Myocyte (in vitro differentiated cells): Measurements from ENCODE around the gene EFCC1. TPM values are rescaled to one million over a fixed set of nuclear protein-coding genes. Genes with fewer than 3 reads are reported as not detected.
"Not testable (repeated sequence)": the region's sequence is repeated elsewhere in the genome, so short reads cannot be mapped to it uniquely, and the experiment has no call there.

Source experiments
- DNase-seq: peaks from one replicate; pipeline ENCODE4 v3.0.0-alpha.2; 2012; ENCODE audit warnings: low read depth
- total RNA-seq: library from RNA; depleted of rRNA; stranded (reverse); fragments of >200 nt; gene quantifications from 2 replicates; pipeline ENCODE4 v1.2.3, GENCODE V29; 2014

EFCC1 gene
- total RNA-seq, 1 donor from 2014 or later = 1.6 TPM

DNA sequence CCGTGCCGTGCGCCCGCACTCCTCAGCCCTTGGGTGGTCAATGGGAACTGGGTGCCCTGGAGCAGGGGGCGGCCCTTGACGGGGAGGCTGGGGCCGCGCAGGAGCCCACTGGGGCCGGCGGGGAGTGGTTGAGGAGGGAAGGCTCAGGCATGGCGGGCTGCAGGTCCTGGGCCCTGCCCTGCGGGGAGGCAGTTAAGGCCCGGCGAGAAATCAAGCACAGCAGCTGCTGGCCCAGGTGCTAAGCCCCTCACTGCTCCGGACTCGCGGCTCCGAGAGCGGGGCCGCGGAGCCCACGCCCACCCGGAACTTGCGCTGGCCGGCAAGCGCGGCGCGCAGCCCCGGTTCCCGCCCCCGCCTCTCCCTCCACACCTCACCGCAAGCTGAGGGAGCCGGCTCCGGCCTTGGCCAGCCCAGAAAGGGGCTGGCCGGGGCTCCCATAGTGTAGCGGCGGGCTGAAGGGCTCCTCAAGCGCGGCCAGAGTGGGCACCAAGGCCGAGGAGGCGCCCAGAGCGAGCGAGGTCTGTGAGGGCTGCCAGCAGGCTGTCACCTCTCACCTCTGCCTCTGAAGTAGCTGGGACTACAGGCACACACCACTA, 67.3 kb downstream of the EFCC1 start:
- no peak for DNase-seq

DNA sequence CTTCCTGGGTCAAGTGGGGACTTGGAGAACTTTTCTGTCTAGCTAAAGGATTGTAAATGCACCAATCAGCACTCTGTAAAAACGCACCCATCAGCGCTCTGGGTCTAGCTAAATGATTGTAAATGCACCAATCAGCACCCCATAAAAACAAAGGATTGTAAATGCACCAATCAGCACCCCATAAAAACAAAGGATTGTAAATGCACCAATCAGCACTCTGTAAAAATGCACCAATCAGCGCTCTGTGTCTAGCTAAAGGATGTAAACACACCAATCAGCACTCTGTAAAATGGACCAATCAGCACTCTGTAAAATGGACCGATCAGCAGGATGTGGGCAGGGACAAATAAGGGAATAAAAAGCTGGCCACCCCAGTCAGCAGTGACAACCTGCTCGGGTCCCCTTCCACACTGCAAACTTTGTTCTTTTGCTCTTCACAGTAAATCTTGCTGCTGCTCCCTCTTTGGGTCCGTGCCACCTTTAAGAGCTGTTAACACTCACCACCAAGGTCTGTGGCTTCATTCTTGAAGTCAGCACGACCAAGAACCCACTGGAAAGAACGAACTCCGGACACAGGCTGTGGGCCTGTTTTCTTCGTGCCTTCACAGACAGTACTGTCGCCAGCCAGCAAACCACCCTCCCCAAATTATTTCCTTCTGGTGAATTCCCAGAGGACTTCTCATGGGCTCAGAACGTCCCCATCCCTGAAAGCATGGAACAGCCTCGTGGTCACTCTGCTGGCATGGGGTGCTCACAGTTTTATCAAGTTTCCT, 68.4 kb downstream of the EFCC1 start:
- not testable (repeated sequence) for DNase-seq

DNA sequence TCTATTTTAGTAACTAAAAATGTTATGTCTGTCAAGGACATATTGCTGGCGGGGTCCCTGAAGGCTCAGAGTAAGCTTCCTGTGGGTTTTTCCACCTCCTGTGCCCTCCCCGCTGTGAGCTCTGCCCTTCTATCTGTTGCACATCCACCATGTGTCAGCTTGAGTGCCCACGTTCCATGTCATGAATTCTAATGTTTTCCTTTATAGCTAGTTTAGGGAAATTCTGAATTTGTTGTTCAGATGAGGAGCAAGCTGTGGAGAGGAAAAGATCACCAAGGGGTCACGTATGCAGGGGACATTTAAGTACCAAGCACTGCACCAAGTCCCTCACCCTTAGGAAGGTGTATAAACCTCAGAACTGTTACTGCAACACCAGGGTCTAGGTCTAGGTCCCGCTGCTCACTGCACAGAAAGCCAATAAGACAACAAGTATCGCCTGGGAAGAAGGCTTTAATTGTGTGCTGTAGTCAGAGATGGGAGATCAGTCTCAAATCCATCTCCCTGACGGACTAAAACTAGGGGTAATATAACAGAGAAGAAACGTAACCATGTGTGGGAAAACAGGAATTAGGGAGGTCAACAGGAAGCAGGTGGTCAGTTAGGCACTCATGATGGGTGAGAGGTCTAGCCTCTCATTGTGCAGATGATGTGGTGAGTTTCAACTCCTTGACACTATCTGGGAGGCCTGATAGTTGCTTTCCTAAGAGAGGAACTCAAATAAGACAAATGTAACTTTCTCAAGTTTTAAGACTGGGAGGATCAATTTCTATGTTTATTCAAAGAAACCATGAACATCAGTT, 69.2 kb downstream of the EFCC1 start:
- no peak for DNase-seq

DNA sequence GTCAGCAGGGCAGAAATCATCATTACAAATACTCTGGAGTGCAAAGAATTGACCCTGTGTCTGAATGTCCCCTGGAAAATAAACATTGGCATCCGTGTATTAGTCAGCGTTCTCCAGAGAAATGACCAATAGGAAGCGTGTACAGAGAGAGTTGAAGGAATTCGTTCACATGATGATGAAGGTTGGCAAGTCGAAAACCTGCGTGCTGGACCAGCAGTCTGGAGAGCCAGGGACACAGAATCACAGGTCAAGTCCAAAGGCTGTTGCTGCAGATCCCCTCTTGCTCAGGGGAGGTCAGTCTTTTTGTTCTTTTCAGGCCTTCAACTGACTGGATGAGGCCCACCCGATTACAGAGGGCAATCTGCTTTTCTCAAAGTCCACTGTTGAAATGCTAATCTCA, 76.1 kb downstream of the EFCC1 start:
- no peak for DNase-seq

DNA sequence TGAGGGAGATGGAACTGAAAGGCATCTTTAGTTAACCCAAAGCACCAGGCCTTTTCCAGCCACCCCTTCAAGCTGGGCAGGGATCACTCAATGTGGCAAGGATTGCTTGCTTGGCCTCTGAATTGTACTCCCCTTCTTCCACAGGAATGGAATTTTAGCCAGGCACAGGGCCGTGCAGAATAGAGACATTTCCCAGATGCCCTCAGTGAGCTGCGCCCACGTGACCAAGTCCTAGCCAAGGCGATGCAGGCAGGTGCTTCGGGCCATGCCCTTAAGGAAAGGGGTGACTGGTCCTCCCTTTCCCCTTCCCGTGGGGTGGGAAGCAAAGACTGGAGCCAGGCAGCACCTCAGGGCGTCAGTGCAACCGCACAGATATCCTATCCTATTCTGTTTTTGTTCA, 77.4 kb downstream of the EFCC1 start:
- no peak for DNase-seq

DNA sequence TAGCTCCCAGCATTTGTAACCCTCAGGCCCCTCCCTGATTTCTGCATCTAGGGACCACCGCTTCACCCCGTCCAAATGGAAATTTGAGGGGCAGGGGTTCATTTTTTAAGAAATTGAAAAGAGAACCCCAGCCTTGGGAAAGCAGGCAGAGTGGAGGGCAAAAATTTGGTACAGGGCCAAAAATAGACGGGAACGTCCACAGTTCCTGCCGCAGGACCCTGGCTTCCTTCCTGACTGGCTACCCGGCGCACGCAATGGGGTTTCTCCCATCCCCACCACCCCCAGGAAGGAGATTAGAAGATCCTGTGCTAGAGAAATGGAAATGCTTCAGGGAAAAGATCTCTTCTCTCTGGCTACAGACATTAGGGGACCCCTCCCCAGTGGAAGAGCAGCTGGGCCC, 80.4 kb downstream of the EFCC1 start:
- DNase-seq = no peak

DNA sequence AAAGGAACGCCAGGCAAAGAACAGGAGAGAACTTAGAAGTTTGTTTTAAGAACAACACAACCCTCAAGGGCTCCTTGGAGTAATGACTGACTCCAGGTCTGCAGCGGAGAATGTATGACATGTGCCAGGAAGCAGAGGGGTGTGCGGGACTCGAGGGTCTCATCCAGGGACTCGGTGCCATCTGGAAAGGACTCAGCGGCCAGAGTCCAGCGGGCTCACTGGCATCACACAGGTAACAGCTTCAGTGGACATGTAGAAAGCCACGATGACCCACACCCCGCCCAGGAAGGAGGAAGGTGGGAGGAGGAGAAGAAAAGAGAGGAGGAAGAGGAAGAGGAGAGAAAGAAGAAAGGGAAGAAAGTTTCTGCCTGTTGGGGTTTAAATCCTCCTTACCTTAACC, 80.9 kb downstream of the EFCC1 start:
- DNase-seq = no peak

DNA sequence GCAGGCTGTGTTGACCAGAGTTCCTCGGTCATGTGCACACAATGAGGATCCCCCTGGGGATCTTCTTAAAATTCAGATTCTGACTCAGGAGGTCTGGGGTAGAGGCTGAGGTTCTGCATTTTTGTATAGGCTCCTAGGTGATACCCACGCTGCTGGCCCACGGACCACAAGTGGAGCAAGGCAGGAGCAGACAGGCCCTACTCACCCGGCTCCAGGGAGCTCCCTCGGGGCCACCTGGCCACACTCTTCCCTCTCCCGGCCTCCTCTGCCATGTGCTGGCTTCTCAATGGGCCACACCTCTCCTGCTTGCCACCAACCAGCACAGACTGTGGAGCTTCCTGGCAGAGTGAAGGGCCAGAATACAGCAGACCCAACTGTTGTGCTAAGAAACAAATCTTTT, 83.4 kb downstream of the EFCC1 start:
- no peak for DNase-seq

DNA sequence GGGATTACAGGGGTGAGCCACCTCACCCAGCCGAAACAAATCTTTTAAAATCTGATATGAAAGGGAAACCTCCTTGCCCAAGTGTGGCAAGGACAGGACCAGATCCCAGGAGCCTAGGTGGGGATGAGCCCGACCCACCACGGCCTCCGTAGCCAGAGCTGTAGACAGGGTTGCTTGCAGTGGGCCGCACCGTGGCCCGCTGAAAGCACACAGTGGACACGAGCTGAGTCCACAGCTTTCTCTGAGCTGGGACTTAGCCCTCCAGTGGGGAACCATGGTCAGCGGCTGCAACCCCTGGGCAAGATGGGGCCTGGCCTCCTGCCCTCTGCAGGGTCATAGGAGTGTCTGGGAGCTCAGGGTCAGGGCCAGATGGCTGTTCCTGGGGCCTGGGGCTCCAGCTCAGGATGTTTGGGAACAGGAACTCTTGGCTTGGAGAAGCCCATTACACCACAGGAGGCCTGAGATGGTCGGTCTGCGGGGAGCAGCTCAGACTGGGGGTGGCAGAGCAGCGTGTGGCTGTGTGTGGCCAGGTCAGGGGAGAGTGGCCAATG, 84.1 kb downstream of the EFCC1 start:
- DNase-seq = no peak

DNA sequence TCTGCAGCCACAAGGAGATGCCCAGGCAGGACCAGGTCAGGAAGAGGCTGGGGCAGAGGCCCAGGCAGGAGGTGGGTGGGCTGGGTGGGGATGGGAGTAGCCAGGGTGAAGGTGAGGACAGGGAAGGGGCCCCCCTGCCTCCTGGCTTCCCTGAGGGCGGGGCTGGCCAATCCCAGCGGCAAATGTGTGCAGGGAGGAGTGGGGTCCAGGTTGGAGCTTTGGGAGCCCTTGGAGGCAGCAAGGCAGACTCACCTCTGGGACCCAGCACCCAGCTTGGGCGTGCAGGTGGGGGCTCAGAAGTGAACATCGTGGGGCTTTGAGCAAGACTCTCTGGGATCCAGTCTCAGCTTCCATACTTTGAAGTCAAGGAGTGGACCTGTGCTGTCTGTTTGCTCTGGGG, 84.7 kb downstream of the EFCC1 start:
- DNase-seq = no peak

DNA sequence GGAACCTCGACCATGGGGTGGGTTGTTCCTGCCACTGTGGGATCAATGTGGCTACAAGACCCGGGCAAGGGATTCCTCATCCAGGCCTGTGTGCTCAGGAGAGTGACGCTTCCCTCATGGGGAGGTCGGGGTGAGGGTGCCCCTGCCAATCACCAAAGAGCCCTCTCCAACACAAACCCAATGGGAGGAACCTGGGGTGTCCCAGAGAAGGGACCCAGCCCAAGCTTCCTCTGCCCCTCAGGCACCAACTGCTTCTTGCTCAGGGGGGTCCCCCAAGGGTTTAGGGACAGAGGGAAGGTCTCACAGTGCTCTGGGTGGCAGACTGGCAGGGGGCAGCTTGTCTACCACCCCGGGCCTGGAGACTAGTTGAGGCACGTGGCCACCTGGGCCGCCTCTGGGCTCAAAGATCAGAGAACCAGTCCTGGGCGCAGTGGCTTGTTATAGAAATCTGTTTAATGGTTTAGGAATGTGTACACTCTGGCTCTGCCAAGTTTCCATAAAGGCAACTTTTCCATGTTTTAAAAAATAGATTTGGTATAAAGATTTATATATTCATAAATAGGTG, 86.1 kb downstream of the EFCC1 start:
- no peak for DNase-seq

DNA sequence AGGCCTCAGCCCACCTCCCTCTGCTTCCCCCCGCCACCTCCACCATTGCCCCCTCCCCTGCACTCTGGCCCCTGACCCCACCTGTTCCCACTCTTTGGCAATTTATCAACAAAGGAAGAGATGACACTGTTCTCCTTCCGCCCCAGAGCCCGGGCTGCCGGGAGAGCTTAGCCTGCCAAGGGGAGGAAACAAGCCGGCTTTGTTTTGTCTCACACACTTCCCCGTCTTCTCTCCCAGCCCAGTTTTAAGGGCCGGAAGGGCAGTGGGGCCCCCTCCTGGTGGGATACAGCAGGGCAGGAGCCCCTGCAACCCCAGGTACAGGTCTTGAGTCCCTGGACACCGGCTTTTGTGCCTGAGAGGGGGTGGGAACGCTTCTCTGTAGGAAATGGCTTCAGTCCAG, 86.8 kb downstream of the EFCC1 start:
- DNase-seq = not testable (repeated sequence)

DNA sequence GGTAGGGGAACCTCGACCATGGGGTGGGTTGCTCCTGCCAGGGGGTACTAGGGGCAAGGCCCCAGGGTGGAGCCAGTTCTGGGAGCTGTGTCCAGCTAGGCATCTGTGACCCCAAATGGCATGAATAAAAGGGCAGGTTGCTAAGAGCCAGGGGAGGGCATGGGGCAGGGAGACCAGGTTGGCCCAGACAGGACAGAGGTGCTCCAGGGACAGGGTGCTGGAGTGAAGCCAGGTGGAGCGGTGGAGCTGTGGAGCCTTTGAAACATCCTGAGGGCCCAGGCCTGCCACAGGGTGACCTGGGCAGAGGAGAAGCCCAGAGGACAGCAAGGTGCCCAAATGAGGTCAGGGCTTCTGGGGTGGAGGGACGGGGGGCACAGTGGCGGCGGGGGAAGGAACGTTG, 87.2 kb downstream of the EFCC1 start:
- not testable (repeated sequence) for DNase-seq

Other genes starting within 250 kb of the EFCC1 start
- 38.1 and 42.3 TPM in 2 replicates for gene ACAD9, start 121.7 kb upstream of the EFCC1 start, total RNA-seq
- gene CFAP92, start 7.2 kb upstream of the EFCC1 start, total RNA-seq = 0.05 and 0.08 TPM in 2 replicates
- gene GP9, start 59.5 kb downstream of the EFCC1 start, total RNA-seq = not detected in 2 replicates
- gene RAB43, start 120.5 kb downstream of the EFCC1 start, total RNA-seq = 8.4 and 8.7 TPM in 2 replicates
- 29.9 and 39.4 TPM in 2 replicates for gene ISY1, start 159.8 kb downstream of the EFCC1 start, total RNA-seq
- gene CNBP, start 182.6 kb downstream of the EFCC1 start, total RNA-seq = 398 and 566 TPM in 2 replicates
- 161 and 231 TPM in 2 replicates for gene COPG1, start 248.3 kb downstream of the EFCC1 start, total RNA-seq